Endothelial cell of umbilical vein (primary cell): Measurements from ENCODE around the gene GMCL2.

ENCODE experiments used
- EZH2 ChIP-seq: IDR thresholded peaks from 2 replicates; pipeline ENCODE4 v1.6.1; 2012; ENCODE audit warnings: borderline replicate concordance, low read depth, mild to moderate bottlenecking, moderate library complexity, low read length, inconsistent platforms; ENCODE audit not compliant: severe bottlenecking
- TF ChIP-seq, protein P1 (sequence below), 2 donors: IDR thresholded peaks; 1 replicate in 1 of 2; 2 replicates in 1 of 2; pipeline ENCODE4 v1.5.1; 2011; ENCODE audit warnings: low read length in 2 of 2, mild to moderate bottlenecking in 2 of 2, moderate library complexity in 2 of 2, control low read depth in 1 of 2, inconsistent platforms in 1 of 2, low read depth in 1 of 2; ENCODE audit not compliant: insufficient read depth in 1 of 2; ENCODE audit errors: extremely low read depth in 1 of 2

DNA sequence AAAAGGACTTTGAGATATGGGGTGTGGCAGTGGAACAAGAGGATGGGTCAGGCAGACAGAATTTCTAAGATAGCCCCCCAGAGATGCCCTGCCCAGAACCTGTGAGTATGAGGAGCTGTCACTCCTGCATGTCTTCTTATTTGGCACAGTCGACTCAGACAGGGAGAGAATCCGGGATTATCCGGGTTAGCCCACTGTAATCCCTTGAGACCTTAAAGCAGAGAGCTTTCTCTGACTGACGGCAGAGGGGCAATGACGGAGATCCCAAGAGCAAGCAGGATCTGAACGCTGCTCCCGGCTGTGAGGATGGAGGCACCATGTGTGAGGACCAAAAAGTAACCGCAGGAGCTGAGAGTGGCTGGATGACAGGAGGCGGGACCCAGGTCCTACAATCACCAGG lies 24.7 kb downstream of the GMCL2 start:
- TF ChIP-seq, protein P1, sequence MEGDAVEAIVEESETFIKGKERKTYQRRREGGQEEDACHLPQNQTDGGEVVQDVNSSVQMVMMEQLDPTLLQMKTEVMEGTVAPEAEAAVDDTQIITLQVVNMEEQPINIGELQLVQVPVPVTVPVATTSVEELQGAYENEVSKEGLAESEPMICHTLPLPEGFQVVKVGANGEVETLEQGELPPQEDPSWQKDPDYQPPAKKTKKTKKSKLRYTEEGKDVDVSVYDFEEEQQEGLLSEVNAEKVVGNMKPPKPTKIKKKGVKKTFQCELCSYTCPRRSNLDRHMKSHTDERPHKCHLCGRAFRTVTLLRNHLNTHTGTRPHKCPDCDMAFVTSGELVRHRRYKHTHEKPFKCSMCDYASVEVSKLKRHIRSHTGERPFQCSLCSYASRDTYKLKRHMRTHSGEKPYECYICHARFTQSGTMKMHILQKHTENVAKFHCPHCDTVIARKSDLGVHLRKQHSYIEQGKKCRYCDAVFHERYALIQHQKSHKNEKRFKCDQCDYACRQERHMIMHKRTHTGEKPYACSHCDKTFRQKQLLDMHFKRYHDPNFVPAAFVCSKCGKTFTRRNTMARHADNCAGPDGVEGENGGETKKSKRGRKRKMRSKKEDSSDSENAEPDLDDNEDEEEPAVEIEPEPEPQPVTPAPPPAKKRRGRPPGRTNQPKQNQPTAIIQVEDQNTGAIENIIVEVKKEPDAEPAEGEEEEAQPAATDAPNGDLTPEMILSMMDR (IDR thresholded peaks at IDR 0.05; ENCODE audit: extremely low read depth in 1 of 2, insufficient read depth in 1 of 2, low read depth in 1 of 2, low read length in 2 of 2) = no peak
- TF ChIP-seq EZH2 = no peak
